Measurements from ENCODE around the gene SCYGR3. TPM values are rescaled to one million over a fixed set of nuclear protein-coding genes. Genes with fewer than 3 reads are reported as not detected.

The SCYGR3 gene, protein sequence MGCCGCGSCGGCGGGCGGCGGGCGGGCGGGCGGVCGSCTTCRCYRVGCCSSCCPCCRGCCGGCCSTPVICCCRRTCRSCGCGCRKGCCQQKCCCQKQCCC
- total RNA-seq (2022; extraction: Qiagen RNA extraction), result not detected in 5 replicates

DNA sequence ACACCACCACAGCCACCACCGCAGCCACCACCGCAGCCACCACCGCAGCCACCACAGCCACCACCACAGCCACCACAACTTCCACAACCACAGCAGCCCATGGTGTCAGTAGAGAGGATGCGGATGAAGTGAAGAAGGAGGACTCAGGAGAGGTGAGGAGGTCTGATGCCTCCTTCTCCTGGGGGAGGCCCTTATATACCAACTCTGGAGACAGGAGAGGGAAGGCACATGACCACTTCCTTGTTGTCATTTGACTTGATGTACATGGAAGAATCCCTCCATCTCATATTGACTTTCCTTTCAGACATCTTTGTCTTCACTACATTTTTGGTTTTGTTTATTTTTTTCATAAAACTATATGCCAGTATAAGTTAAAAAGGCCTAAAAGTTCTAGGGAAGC lies at the start of gene SCYGR3:
Gene SCYGR3, minus strand, starts transcription at position 101 of the 400 bp plus-strand sequence. Its CDS starts 0 bp downstream, at position 101.

DNA sequence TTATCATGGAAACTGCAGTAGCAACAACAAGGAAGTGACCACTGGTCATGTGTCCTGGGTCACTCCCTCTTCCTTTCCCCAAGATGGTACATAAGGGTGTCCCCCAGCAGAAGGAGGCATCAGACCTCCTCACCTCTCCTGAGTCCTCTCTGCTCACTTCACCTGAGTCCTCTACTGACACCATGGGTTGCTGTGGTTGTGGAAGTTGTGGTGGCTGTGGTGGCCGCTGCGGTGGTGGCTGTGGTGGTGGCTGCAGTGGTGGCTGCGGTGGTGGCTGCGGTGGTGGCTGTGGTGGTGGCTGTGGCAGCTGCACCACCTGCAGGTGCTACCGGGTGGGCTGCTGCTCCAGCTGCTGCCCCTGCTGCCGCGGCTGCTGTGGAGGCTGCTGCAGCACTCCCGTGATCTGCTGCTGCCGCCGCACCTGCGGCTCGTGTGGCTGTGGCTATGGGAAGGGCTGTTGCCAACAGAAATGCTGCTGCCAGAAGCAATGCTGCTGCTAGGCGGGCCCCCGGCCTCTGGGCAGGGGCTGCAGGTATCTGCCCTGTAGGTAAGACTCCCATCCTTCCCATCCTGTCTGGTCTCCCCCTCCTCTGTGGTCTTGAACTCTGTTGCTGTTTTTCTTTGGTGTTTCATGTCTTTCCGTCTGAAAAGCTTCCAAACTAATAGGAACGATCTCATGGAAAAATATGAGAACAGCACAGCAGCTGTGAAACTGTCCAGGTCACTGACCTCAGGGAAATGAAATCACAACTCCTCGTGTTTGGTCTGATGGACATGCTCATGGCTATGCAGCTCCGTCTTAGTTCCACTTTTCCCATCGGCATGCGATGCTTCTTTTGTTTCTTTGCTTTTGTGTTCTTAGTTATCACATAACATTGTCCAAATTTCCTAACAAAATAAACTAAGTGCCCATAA lies 2.9 kb upstream of the SCYGR3 start, which contains the start of gene SCYGR4:
Gene SCYGR4, plus strand, starts transcription at position 183 of the 915 bp plus-strand sequence. Its CDS starts 0 bp downstream, at position 183.

DNA sequence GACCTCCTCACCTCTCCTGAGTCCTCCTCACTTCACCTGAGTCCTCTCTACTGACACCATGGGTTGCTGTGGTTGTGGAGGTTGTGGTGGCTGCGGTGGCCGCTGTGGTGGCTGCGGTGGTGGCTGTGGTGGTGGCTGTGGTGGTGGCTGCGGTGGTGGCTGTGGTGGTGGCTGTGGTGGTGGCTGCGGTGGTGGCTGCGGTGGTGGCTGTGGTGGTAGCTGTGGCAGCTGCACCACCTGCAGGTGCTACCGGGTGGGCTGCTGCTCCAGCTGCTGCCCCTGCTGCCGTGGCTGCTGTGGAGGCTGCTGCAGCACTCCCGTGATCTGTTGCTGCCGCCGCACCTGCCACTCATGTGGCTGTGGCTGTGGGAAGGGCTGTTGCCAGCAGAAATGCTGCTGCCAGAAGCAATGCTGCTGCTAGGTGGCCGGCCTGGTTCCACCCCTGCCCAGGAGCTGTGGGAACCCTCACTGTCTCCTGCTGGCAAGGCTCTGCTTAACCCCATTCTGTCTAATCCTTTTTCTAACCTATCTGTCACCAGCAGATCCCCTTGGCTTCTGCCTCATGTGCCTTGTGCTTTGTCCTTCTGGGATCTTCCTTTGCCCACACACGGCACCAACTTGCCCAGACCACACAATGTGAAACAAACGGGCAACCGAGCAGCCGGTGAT lies 15.7 kb downstream of the SCYGR3 start, which contains the start of gene SCYGR2:
Gene SCYGR2, plus strand, starts transcription at position 59 of the 669 bp plus-strand sequence. Its CDS starts 0 bp downstream, at position 59.

Other genes starting within 250 kb of the SCYGR3 start
- gene TM4SF20, start 235.5 kb downstream of the SCYGR3 start, total RNA-seq (2022; extraction: Qiagen RNA extraction), result 5.8 to 8.7 TPM (median 8.0 TPM) in 5 replicates
- gene SCYGR1, start 226.9 kb downstream of the SCYGR3 start, total RNA-seq (2022; extraction: Qiagen RNA extraction), result not detected in 5 replicates
- 95.4 to 139 TPM (median 129 TPM) in 5 replicates for gene AGFG1, start 142.7 kb downstream of the SCYGR3 start, total RNA-seq (2022; extraction: Qiagen RNA extraction)
- not detected in 5 replicates for gene SCYGR2, start 15.9 kb downstream of the SCYGR3 start, total RNA-seq (2022; extraction: Qiagen RNA extraction)
- not detected in 5 replicates for gene SCYGR4, start 2.7 kb upstream of the SCYGR3 start, total RNA-seq (2022; extraction: Qiagen RNA extraction)
- not detected in 5 replicates for gene SCYGR5, start 52.0 kb upstream of the SCYGR3 start, total RNA-seq (2022; extraction: Qiagen RNA extraction)
- gene SLC19A3, start 103.2 kb upstream of the SCYGR3 start, total RNA-seq (2022; extraction: Qiagen RNA extraction), result 1.9 to 2.9 TPM (median 2.2 TPM) in 5 replicates
- not detected in 5 replicates for gene SCYGR6, start 109.9 kb upstream of the SCYGR3 start, total RNA-seq (2022; extraction: Qiagen RNA extraction)
- not detected in 5 replicates for gene SCYGR7, start 113.5 kb upstream of the SCYGR3 start, total RNA-seq (2022; extraction: Qiagen RNA extraction)
- not detected in 5 replicates for gene SCYGR8, start 131.1 kb upstream of the SCYGR3 start, total RNA-seq (2022; extraction: Qiagen RNA extraction)
- 3.0 to 6.9 TPM (median 3.9 TPM) in 5 replicates for gene CCL20, start 199.0 kb upstream of the SCYGR3 start, total RNA-seq (2022; extraction: Qiagen RNA extraction)